Globus pallidus (tissue), 1 donor: Measurements from ENCODE around the gene TM4SF20.
A peak's percentile ranks its signal among the peaks of the same experiment; 100 is the strongest.

Source experiments
- DNase-seq: peaks from one replicate; pipeline ENCODE4 v3.0.0-alpha.2; 2015; ENCODE audit warnings: low spot score

TM4SF20 gene

GRCh38 chr2:227379095-227379494 is at the start of gene TM4SF20:
TSS of gene TM4SF20 (minus strand) at chr2:227379306. CDS start at chr2:227379268, 38 bp downstream.
- no peak for DNase-seq

- no peak for DNase-seq
Measured at GRCh38 chr2:227428731-227429285, 49.7 kb upstream of the TM4SF20 start.

- peak; percentile 69 for DNase-seq
Measured at GRCh38 chr2:227423656-227424499, 44.8 kb upstream of the TM4SF20 start.

GRCh38 chr2:227420087-227421052 is 41.3 kb upstream of the TM4SF20 start:
- DNase-seq, result no peak

GRCh38 chr2:227416701-227417100 is 37.6 kb upstream of the TM4SF20 start:
- no peak for DNase-seq

- DNase-seq, result no peak
Measured at GRCh38 chr2:227415538-227416424, 36.7 kb upstream of the TM4SF20 start.

GRCh38 chr2:227414846-227415245 is 35.7 kb upstream of the TM4SF20 start:
- no peak for DNase-seq

- DNase-seq, result no peak
Measured at GRCh38 chr2:227413371-227413770, 34.3 kb upstream of the TM4SF20 start.

GRCh38 chr2:227412877-227413276 is 33.8 kb upstream of the TM4SF20 start:
- DNase-seq, result no peak

GRCh38 chr2:227411990-227412350 is 32.9 kb upstream of the TM4SF20 start:
- no peak for DNase-seq

GRCh38 chr2:227411320-227411989 is 32.3 kb upstream of the TM4SF20 start:
- DNase-seq, result no peak

GRCh38 chr2:227410191-227410590 is 31.1 kb upstream of the TM4SF20 start:
- DNase-seq, result no peak

- no peak for DNase-seq
Measured at GRCh38 chr2:227407591-227408151, 28.6 kb upstream of the TM4SF20 start.

- DNase-seq, result peak; percentile 72
Measured at GRCh38 chr2:227406177-227407031, 27.3 kb upstream of the TM4SF20 start.

GRCh38 chr2:227404585-227405271 is 25.6 kb upstream of the TM4SF20 start:
- DNase-seq, result no peak

- no peak for DNase-seq
Measured at GRCh38 chr2:227402959-227403358, 23.9 kb upstream of the TM4SF20 start.

GRCh38 chr2:227402321-227402720 is 23.2 kb upstream of the TM4SF20 start:
- no peak for DNase-seq

GRCh38 chr2:227401550-227401949 is 22.4 kb upstream of the TM4SF20 start:
- no peak for DNase-seq
